ENCODE results near the gene RPS16. TPM values are rescaled to one million over a fixed set of nuclear protein-coding genes. Genes with fewer than 3 reads are reported as not detected.

Gene RPS16
- total and polyA plus RNA-seq, 4 donors = 109 to 1,094 (median 218) TPM

GRCh38 chr19:39445196-39446111, 9.7 kb upstream of the RPS16 start, which contains the start of gene SUPT5H:
TSS of gene SUPT5H (plus strand) at chr19:39445582. CDS start at chr19:39445891, 309 bp downstream.
- peak within 1 kb of the TSS; percentile 89 to 99 for H3K9ac ChIP-seq (ENCODE audit: low read depth in 1 of 2, low read length in 2 of 2)
- peak; percentile 94 for DNase-seq (ENCODE audit: low spot score)
- under 1% methylated on average over 68 of the region's 68 CpGs for WGBS
- H3K27me3 ChIP-seq (ENCODE audit: control insufficient read depth in 4 of 4, insufficient read depth in 4 of 4, low read length in 3 of 4) = no peaks in the 10 kb centered on the region
- peaks cover 9 to 36% (median 24%) of the 10 kb centered on the region in 4 donors for H3K4me1 ChIP-seq (ENCODE audit: control insufficient read depth in 4 of 4, insufficient read depth in 4 of 4, low read length in 3 of 4)
- H3K27ac ChIP-seq (ENCODE audit: low read depth in 1 of 2, low read length in 2 of 2) = peak within 1 kb of the TSS; percentile 75 to 92
- no peak for TF ChIP-seq HNF4G (IDR thresholded peaks at IDR 0.05)
- peak; percentile 69 for TF ChIP-seq NR2F2 (IDR thresholded peaks at IDR 0.05)
- peak in 1 of 2 donors; percentile 91 for TF ChIP-seq GABPA (IDR thresholded peaks at IDR 0.05 in 1 of 2, conservative IDR thresholded peaks at IDR 0.05 in 1 of 2)
- peak; percentile 81 for TF ChIP-seq MAX (IDR thresholded peaks at IDR 0.05)
- TF ChIP-seq RXRA (IDR thresholded peaks at IDR 0.05) = peak; percentile 83 to 94
- TF ChIP-seq TAF1 (conservative IDR thresholded peaks at IDR 0.05) = no peak
- TF ChIP-seq YY1 (IDR thresholded peaks at IDR 0.05) = peak; percentile 99
- TF ChIP-seq HNF4A (conservative IDR thresholded peaks at IDR 0.05) = peak in 1 of 2 donors; percentile 4
- TF ChIP-seq REST (IDR thresholded peaks at IDR 0.05) = no peak
- TF ChIP-seq EGR1 (IDR thresholded peaks at IDR 0.05; ENCODE audit: low read depth in 2 of 2) = peak in 1 of 2 donors; percentile 27
- TF ChIP-seq ZBTB33 (IDR thresholded peaks at IDR 0.05) = peak; percentile 100
- no peak for TF ChIP-seq ATF3 (IDR thresholded peaks at IDR 0.05)
- peak; percentile 16 to 38 for TF ChIP-seq RAD21 (IDR thresholded peaks at IDR 0.05)
- peak; percentile 61 for TF ChIP-seq SP1 (IDR thresholded peaks at IDR 0.05)
- TF ChIP-seq FOXA2 (IDR thresholded peaks at IDR 0.05) = no peak
- peak in 1 of 2 donors; percentile 16 for TF ChIP-seq JUND (IDR thresholded peaks at IDR 0.05)
- no peaks in the 10 kb centered on the region for H3K9me3 ChIP-seq (ENCODE audit: control insufficient read depth in 4 of 4, low read length in 3 of 4)
- peaks cover 0 to 2% (median under 1%) of the 10 kb centered on the region in 4 donors for H3K36me3 ChIP-seq (ENCODE audit: control insufficient read depth in 4 of 4, insufficient read depth in 3 of 4, low read depth in 1 of 4, low read length in 3 of 4)
- H3K4me3 ChIP-seq (ENCODE audit: low read depth in 1 of 3, low read length in 3 of 3) = peak within 1 kb of the TSS; percentile 72 to 99 (median 87)

All from liver (tissue), 9 donors.